Keratinocyte (primary cell): Measurements from ENCODE around the gene ATP1A4. TPM values are rescaled to one million over a fixed set of nuclear protein-coding genes. Genes with fewer than 3 reads are reported as not detected.

Experiments used
- DNase-seq: peaks from one replicate; pipeline ENCODE4 v3.0.0-alpha.2; 2011; ENCODE audit warnings: low read depth, missing footprints, low spot score
- FAIRE-seq: peaks from 2 replicates; lab custom pipeline; 2011; peaks lifted over from hg19 to GRCh38; lab: Jason Lieb, UNC
- H2AFZ ChIP-seq: 2 replicates; pipeline ENCODE4 v1.6.0; 2012; ENCODE audit warnings: low read length, control low read depth, inconsistent platforms; ENCODE audit not compliant: control insufficient read depth
- H3K27ac ChIP-seq: 2 replicates; pipeline ENCODE4 v1.5.1; 2011; ENCODE audit warnings: low read length; ENCODE audit not compliant: control insufficient read depth, insufficient read depth
- H3K27me3 ChIP-seq: 3 replicates; pipeline ENCODE4 v1.6.0; 2011; ENCODE audit warnings: low read length; ENCODE audit not compliant: control insufficient read depth, insufficient read depth; ENCODE audit errors: extremely low read depth
- H3K36me3 ChIP-seq, 2 experiments: 2 replicates in 1 of 2; 3 replicates in 1 of 2; pipeline ENCODE4 v1.5.1; 2011; ENCODE audit warnings: low read length in 2 of 2, mild to moderate bottlenecking in 1 of 2; ENCODE audit not compliant: control insufficient read depth in 2 of 2, insufficient read depth in 2 of 2; ENCODE audit errors: extremely low read depth in 1 of 2
- H3K4me1 ChIP-seq: 3 replicates; pipeline ENCODE4 v1.5.1; 2011; ENCODE audit warnings: low read length; ENCODE audit not compliant: control insufficient read depth, insufficient read depth; ENCODE audit errors: extremely low read depth
- H3K4me2 ChIP-seq: 3 replicates; pipeline ENCODE4 v1.6.0; 2011; ENCODE audit warnings: low read depth, low read length; ENCODE audit not compliant: control insufficient read depth, insufficient read depth; ENCODE audit errors: extremely low read depth
- H3K4me3 ChIP-seq, 3 experiments: fragments of 200-600 bp in 1 of 3; sonication (generic) in 1 of 3; 2 replicates in 2 of 3; 3 replicates in 1 of 3; pipeline ENCODE4 v1.5.1; 2011 to 2016; ENCODE audit warnings: low read length in 3 of 3, mild to moderate bottlenecking in 3 of 3, control low read depth in 2 of 3, inconsistent platforms in 1 of 3, low read depth in 1 of 3, mixed read lengths in 1 of 3, mixed run types in 1 of 3, moderate library complexity in 1 of 3; ENCODE audit not compliant: control insufficient read depth in 2 of 3, insufficient read depth in 2 of 3; ENCODE audit errors: extremely low read depth in 1 of 3
- H3K79me2 ChIP-seq: 2 replicates; pipeline ENCODE4 v1.6.0; 2012; ENCODE audit warnings: low read length; ENCODE audit not compliant: control insufficient read depth, insufficient read depth
- H3K9ac ChIP-seq: 3 replicates; pipeline ENCODE4 v1.6.0; 2011; ENCODE audit warnings: low read length; ENCODE audit not compliant: control insufficient read depth, insufficient read depth; ENCODE audit errors: extremely low read depth
- H3K9me1 ChIP-seq: 3 replicates; pipeline ENCODE4 v1.6.0; 2011; ENCODE audit warnings: low read length; ENCODE audit not compliant: control insufficient read depth, insufficient read depth; ENCODE audit errors: extremely low read depth
- H3K9me3 ChIP-seq: 2 replicates; pipeline ENCODE4 v1.5.1; 2012; ENCODE audit warnings: low read depth, low read length; ENCODE audit not compliant: control insufficient read depth
- H4K20me1 ChIP-seq: 3 replicates; pipeline ENCODE4 v1.6.0; 2011; ENCODE audit warnings: low read length; ENCODE audit not compliant: control insufficient read depth, insufficient read depth; ENCODE audit errors: extremely low read depth
- CTCF ChIP-seq, 3 experiments: IDR thresholded peaks in 1 of 3; conservative IDR thresholded peaks in 1 of 3; optimal IDR thresholded peaks in 1 of 3; 2 replicates in 2 of 3; 3 replicates in 1 of 3; pipeline versions ENCODE3 to v1.5.1; 2011; ENCODE audit warnings: low read length in 3 of 3, mild to moderate bottlenecking in 3 of 3, moderate library complexity in 2 of 3, control low read depth in 1 of 3, inconsistent platforms in 1 of 3; ENCODE audit not compliant: insufficient read depth in 2 of 3; ENCODE audit errors: extremely low read depth in 1 of 3
- EZH2 ChIP-seq: IDR thresholded peaks from one replicate; pipeline ENCODE4 v1.6.1; 2012; ENCODE audit warnings: inconsistent platforms, mild to moderate bottlenecking, low read length, moderate library complexity
- dilution Hi-C: fragments of 300-500 bp; cut with MboI; formaldehyde crosslinking; loops from one replicate; pipeline ENCODE4 v1.7.0; 2020; ENCODE audit warnings: low sequenced_read_pairs; ENCODE audit not compliant: extremely low pct_ligation_motif_present
- polyA plus RNA-seq, 5 experiments: library from polyadenylated mRNA; depleted of rRNA in 3 of 5; stranded (reverse) in 3 of 5; stranded (forward) in 1 of 5; unstranded in 1 of 5; fragments of >200 nt; gene quantifications; 1 replicate in 1 of 5; 2 replicates in 3 of 5; 3 replicates in 1 of 5; pipeline versions ENCODE4 v1.2.1 to v1.2.3, GENCODE V29; 2011 to 2012; ENCODE audit warnings: missing spikeins in 2 of 5, low read depth in 1 of 5, low replicate concordance in 1 of 5

The ATP1A4 gene
- polyA plus RNA-seq, 1 donor (not counting 4 experiments of a cell fraction or from before 2014, with no cell fraction given), result not detected

GRCh38 chr1:160227034-160227433 lies 75.6 kb downstream of the ATP1A4 start:
- dilution Hi-C loops, result no loop called here
- H3K27me3 ChIP-seq, result no peaks in the 10 kb centered on the region
- H3K9ac ChIP-seq, result no peak overlapping the region
- no peak overlapping the region for H3K4me2 ChIP-seq
- H3K36me3 ChIP-seq, result peaks cover 22 to 32% of the 10 kb centered on the region in 2 experiments
- no peak overlapping the region for H3K27ac ChIP-seq
- no peak overlapping the region for H3K4me3 ChIP-seq
- no peak for TF ChIP-seq EZH2
- no peak for TF ChIP-seq CTCF (optimal IDR thresholded peaks at IDR 0.05 in 1 of 3, IDR thresholded peaks at IDR 0.05 in 1 of 3, conservative IDR thresholded peaks at IDR 0.05 in 1 of 3; ENCODE audit: extremely low read depth in 1 of 3, insufficient read depth in 2 of 3, low read length in 3 of 3)
- no peaks in the 10 kb centered on the region for H4K20me1 ChIP-seq
- DNase-seq (no peak), FAIRE-seq (no peak)
- no peak overlapping the region for H2AFZ ChIP-seq
- no peaks in the 10 kb centered on the region for H3K9me1 ChIP-seq
- no peaks in the 10 kb centered on the region for H3K9me3 ChIP-seq
- no peaks in the 10 kb centered on the region for H3K79me2 ChIP-seq
- H3K4me1 ChIP-seq, result peaks cover 14% of the 10 kb centered on the region

GRCh38 chr1:160227561-160227960 lies 76.2 kb downstream of the ATP1A4 start:
- no peaks in the 10 kb centered on the region for H3K79me2 ChIP-seq
- no peak for FAIRE-seq
- no peak for TF ChIP-seq EZH2
- no peaks in the 10 kb centered on the region for H3K9me1 ChIP-seq
- dilution Hi-C loops, result no loop called here
- H3K4me1 ChIP-seq, result peaks cover 14% of the 10 kb centered on the region
- no peak overlapping the region for H3K9ac ChIP-seq
- no peak overlapping the region for H2AFZ ChIP-seq
- no peaks in the 10 kb centered on the region for H3K9me3 ChIP-seq
- H3K27ac ChIP-seq, result no peak overlapping the region
- H3K4me2 ChIP-seq, result no peak overlapping the region
- H4K20me1 ChIP-seq, result no peaks in the 10 kb centered on the region
- no peak overlapping the region for H3K4me3 ChIP-seq
- H3K36me3 ChIP-seq, result peaks cover 19 to 26% of the 10 kb centered on the region in 2 experiments
- DNase-seq, result no peak
- H3K27me3 ChIP-seq, result no peaks in the 10 kb centered on the region

GRCh38 chr1:160228431-160228830 lies 77.0 kb downstream of the ATP1A4 start:
- Histone ChIP-seq H3K79me2 (no peaks in the 10 kb centered on the region), H3K36me3 (peaks cover 21% of the 10 kb centered on the region in 2 experiments), H3K27me3 (no peaks in the 10 kb centered on the region), H3K9ac (no peak overlapping the region), H3K4me3 (no peak overlapping the region), H2AFZ (no peak overlapping the region), H3K9me1 (no peaks in the 10 kb centered on the region), H4K20me1 (no peaks in the 10 kb centered on the region), H3K27ac (no peak overlapping the region), H3K4me2 (no peak overlapping the region), H3K9me3 (no peaks in the 10 kb centered on the region), H3K4me1 (peaks cover 14% of the 10 kb centered on the region)
- dilution Hi-C loops, result no loop called here
- DNase-seq (no peak), FAIRE-seq (no peak)
- TF ChIP-seq CTCF (optimal IDR thresholded peaks at IDR 0.05 in 1 of 3, IDR thresholded peaks at IDR 0.05 in 1 of 3, conservative IDR thresholded peaks at IDR 0.05 in 1 of 3; ENCODE audit: extremely low read depth in 1 of 3, insufficient read depth in 2 of 3, low read length in 3 of 3) (no peak), EZH2 (no peak)
